Astrocyte (in vitro differentiated cells and primary cell): ENCODE measurements around the gene PTPRD. TPM values are rescaled to one million over a fixed set of nuclear protein-coding genes. Genes with fewer than 3 reads are reported as not detected.
A peak's percentile ranks its signal among the peaks of the same experiment; 100 is the strongest.

Source experiments
- DNase-seq: peaks from one replicate; pipeline ENCODE4 v3.0.0-alpha.2; 2010; ENCODE audit warnings: low read depth
- FAIRE-seq: peaks from 2 replicates; lab custom pipeline; 2011; peaks lifted over from hg19 to GRCh38; lab: Jason Lieb, UNC
- H2AFZ ChIP-seq: 2 replicates; pipeline ENCODE4 v1.6.0; 2012; ENCODE audit warnings: low read depth, low read length, inconsistent platforms
- H3K27ac ChIP-seq: 2 replicates; pipeline ENCODE4 v1.5.1; 2011; ENCODE audit warnings: low read depth, low read length, inconsistent platforms
- H3K27me3 ChIP-seq: 2 replicates; pipeline ENCODE4 v1.6.0; 2011; ENCODE audit warnings: low read length, inconsistent platforms; ENCODE audit not compliant: insufficient read depth
- H3K36me3 ChIP-seq: 2 replicates; pipeline ENCODE4 v1.5.1; 2011; ENCODE audit warnings: low read length, inconsistent platforms; ENCODE audit not compliant: insufficient read depth
- H3K4me1 ChIP-seq: 2 replicates; pipeline ENCODE4 v1.5.1; 2011; ENCODE audit warnings: low read length, inconsistent platforms; ENCODE audit not compliant: insufficient read depth
- H3K4me2 ChIP-seq: 2 replicates; pipeline ENCODE4 v1.6.0; 2012; ENCODE audit warnings: low read length, inconsistent platforms
- H3K4me3 ChIP-seq: 2 replicates; pipeline ENCODE4 v1.5.1; 2011; ENCODE audit warnings: low read depth, mild to moderate bottlenecking, low read length, inconsistent platforms; ENCODE audit not compliant: insufficient read depth
- H3K79me2 ChIP-seq: 2 replicates; pipeline ENCODE4 v1.6.0; 2012; ENCODE audit warnings: mild to moderate bottlenecking, low read length, inconsistent platforms; ENCODE audit not compliant: insufficient read depth
- H3K9ac ChIP-seq: 2 replicates; pipeline ENCODE4 v1.6.0; 2012; ENCODE audit warnings: mild to moderate bottlenecking, low read length, inconsistent platforms
- H3K9me3 ChIP-seq: 2 replicates; pipeline ENCODE4 v1.5.1; 2012; ENCODE audit warnings: low read depth, mild to moderate bottlenecking, low read length, inconsistent platforms; ENCODE audit not compliant: insufficient read depth
- H4K20me1 ChIP-seq: 2 replicates; pipeline ENCODE4 v1.6.0; 2012; ENCODE audit warnings: low read length, inconsistent platforms; ENCODE audit not compliant: insufficient read depth
- H3K27ac Mint-ChIP-seq: one replicate; pipeline ENCODE4 v1.8.0; 2021; ENCODE audit warnings: mild to moderate bottlenecking, mixed read lengths; ENCODE audit not compliant: unreplicated experiment
- H3K27me3 Mint-ChIP-seq: one replicate; pipeline ENCODE4 v1.8.0; 2021; ENCODE audit warnings: low read depth, mixed read lengths; ENCODE audit not compliant: unreplicated experiment
- H3K36me3 Mint-ChIP-seq: one replicate; pipeline ENCODE4 v1.8.0; 2021; ENCODE audit warnings: low read depth, mixed read lengths; ENCODE audit not compliant: unreplicated experiment
- H3K4me1 Mint-ChIP-seq: one replicate; pipeline ENCODE4 v1.8.0; 2021; ENCODE audit warnings: low read depth, mixed read lengths; ENCODE audit not compliant: unreplicated experiment
- H3K4me3 Mint-ChIP-seq: one replicate; pipeline ENCODE4 v1.8.0; 2021; ENCODE audit warnings: mild to moderate bottlenecking, moderate library complexity, mixed read lengths; ENCODE audit not compliant: unreplicated experiment
- H3K9me3 Mint-ChIP-seq: one replicate; pipeline ENCODE4 v1.8.0; 2021; ENCODE audit warnings: mild to moderate bottlenecking, mixed read lengths; ENCODE audit not compliant: unreplicated experiment
- EZH2 ChIP-seq: IDR thresholded peaks from 2 replicates; pipeline ENCODE4 v1.6.1; 2012; ENCODE audit warnings: mild to moderate bottlenecking, low read length, inconsistent platforms; ENCODE audit not compliant: insufficient read depth
- total RNA-seq: library from RNA; stranded (reverse); gene quantifications from 2 replicates; pipeline ENCODE4 v1.2.1, GENCODE V29; 2021
- TF ChIP-seq, protein P1 (sequence below): IDR thresholded peaks from 2 replicates; pipeline ENCODE4 v1.5.1; 2011; ENCODE audit warnings: low read depth, mild to moderate bottlenecking, inconsistent platforms, low read length, moderate library complexity; ENCODE audit not compliant: insufficient read depth

PTPRD gene
- total RNA-seq, 1 donor from 2014 or later, result 88.1 TPM

DNA sequence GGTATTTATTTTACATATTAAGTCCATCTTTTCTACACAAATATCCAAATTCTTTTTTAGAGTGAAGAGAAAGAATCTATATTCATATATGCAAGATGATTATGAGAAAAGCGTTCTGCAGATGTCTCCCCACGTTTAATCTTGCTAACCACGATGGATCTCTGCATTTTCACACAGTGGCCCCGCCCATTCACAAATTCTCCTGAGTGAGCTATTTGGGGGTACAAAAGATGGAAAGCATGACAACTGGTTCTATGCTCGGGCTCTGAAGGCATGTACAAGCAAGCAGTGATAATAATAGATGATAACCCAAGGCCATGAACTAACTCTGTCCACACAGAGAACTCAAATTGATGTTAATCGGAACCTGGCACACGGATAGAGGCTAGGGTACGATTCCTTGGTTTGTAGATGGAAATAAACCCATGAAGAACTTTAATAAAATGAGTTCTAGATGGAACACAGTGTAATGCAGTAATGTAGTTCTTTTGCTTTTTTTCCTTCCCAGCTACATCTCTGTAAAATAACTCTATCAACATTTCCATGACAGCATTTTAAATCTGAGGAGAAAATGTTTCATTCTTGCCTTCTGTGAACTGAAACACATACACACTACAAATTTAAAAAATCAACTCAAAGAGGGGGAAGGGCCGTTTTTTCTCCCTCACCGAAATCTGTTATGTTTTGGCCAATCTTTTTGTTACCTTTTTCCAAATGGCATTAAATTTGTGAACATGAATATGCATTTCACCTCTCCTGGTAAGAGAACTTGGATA lies 1961.5 kb downstream of the PTPRD start:
- no peak overlapping the region for H3K9ac ChIP-seq
- Mint-ChIP-seq H3K27ac (no peak overlapping the region), H3K27me3 (no peaks in the 10 kb centered on the region), H3K9me3 (no peaks in the 10 kb centered on the region), H3K4me1 (peaks cover 41% of the 10 kb centered on the region), H3K36me3 (no peaks in the 10 kb centered on the region), H3K4me3 (no peak overlapping the region)
- no peak overlapping the region for H2AFZ ChIP-seq
- DNase-seq (no peak), FAIRE-seq (no peak)
- H3K4me2 ChIP-seq, result no peak overlapping the region
- H3K79me2 ChIP-seq, result no peaks in the 10 kb centered on the region
- TF ChIP-seq, protein P1, sequence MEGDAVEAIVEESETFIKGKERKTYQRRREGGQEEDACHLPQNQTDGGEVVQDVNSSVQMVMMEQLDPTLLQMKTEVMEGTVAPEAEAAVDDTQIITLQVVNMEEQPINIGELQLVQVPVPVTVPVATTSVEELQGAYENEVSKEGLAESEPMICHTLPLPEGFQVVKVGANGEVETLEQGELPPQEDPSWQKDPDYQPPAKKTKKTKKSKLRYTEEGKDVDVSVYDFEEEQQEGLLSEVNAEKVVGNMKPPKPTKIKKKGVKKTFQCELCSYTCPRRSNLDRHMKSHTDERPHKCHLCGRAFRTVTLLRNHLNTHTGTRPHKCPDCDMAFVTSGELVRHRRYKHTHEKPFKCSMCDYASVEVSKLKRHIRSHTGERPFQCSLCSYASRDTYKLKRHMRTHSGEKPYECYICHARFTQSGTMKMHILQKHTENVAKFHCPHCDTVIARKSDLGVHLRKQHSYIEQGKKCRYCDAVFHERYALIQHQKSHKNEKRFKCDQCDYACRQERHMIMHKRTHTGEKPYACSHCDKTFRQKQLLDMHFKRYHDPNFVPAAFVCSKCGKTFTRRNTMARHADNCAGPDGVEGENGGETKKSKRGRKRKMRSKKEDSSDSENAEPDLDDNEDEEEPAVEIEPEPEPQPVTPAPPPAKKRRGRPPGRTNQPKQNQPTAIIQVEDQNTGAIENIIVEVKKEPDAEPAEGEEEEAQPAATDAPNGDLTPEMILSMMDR, result no peak
- TF ChIP-seq EZH2, result no peak
- H3K4me3 ChIP-seq, result no peak overlapping the region
- H3K36me3 ChIP-seq, result no peaks in the 10 kb centered on the region
- no peaks in the 10 kb centered on the region for H3K27me3 ChIP-seq
- no peaks in the 10 kb centered on the region for H3K9me3 ChIP-seq
- H3K27ac ChIP-seq, result no peak overlapping the region
- H4K20me1 ChIP-seq, result no peaks in the 10 kb centered on the region
- H3K4me1 ChIP-seq, result peaks cover 2% of the 10 kb centered on the region

DNA sequence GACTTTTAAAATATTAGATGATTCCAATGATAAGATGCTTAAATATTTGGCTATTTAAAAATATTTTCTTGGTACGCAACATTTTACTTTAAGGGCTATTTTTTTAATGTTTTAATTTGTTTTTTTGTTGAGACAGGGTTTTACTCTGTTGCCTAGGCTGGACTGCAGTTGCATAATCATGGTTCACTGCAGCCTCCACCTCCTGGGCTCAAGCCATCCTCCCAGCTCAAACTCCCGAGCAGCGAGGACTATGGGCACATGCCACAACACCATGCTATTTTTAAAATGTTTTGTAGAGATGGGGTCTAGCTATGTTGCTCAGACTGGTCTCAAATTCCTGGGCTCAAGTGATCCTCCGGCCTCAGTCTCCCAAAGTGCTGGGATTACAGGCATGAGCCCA lies 1963.0 kb downstream of the PTPRD start:
- FAIRE-seq, result no peak
- H3K4me3 Mint-ChIP-seq, result no peak overlapping the region
- peaks cover 41% of the 10 kb centered on the region for H3K4me1 Mint-ChIP-seq
- Histone ChIP-seq H3K4me3 (no peak overlapping the region), H3K36me3 (no peaks in the 10 kb centered on the region), H3K9ac (no peak overlapping the region), H4K20me1 (no peaks in the 10 kb centered on the region), H3K27me3 (no peaks in the 10 kb centered on the region), H3K4me2 (no peak overlapping the region), H3K4me1 (peaks cover 2% of the 10 kb centered on the region), H3K9me3 (no peaks in the 10 kb centered on the region), H3K27ac (no peak overlapping the region), H3K79me2 (no peaks in the 10 kb centered on the region), H2AFZ (no peak overlapping the region)
- H3K9me3 Mint-ChIP-seq, result no peaks in the 10 kb centered on the region
- no peaks in the 10 kb centered on the region for H3K27me3 Mint-ChIP-seq
- no peak for TF ChIP-seq EZH2
- TF ChIP-seq, protein P1, result no peak
- H3K36me3 Mint-ChIP-seq, result no peaks in the 10 kb centered on the region
- no peak overlapping the region for H3K27ac Mint-ChIP-seq
- no peak for DNase-seq

DNA sequence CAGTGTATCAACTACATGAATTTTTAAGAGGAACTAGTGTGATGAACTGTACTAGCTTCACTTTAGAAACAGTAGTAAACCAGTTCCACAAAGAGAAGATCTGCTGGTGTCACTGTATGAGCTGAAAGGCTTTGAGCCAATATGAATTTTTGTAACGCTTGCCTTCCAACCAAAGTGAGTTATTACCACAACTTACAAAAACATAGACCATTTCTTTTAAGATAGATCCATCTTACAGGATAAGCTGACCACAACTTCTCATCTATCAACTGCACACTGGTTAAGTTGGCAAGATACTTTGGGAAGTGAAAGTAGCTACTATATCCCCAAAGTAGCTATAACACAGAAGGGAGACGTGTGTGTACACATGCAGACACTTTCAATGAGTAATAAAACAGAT lies 1963.6 kb downstream of the PTPRD start:
- Histone ChIP-seq H3K36me3 (no peaks in the 10 kb centered on the region), H3K79me2 (no peaks in the 10 kb centered on the region), H3K9ac (no peak overlapping the region), H2AFZ (no peak overlapping the region), H3K4me2 (no peak overlapping the region), H4K20me1 (no peaks in the 10 kb centered on the region), H3K4me3 (no peak overlapping the region), H3K9me3 (no peaks in the 10 kb centered on the region), H3K4me1 (peaks cover 2% of the 10 kb centered on the region), H3K27me3 (no peaks in the 10 kb centered on the region), H3K27ac (no peak overlapping the region)
- Mint-ChIP-seq H3K9me3 (no peaks in the 10 kb centered on the region), H3K36me3 (no peaks in the 10 kb centered on the region), H3K27me3 (no peaks in the 10 kb centered on the region), H3K4me3 (peak overlapping the region; percentile 42), H3K4me1 (peaks cover 40% of the 10 kb centered on the region), H3K27ac (peak overlapping the region; percentile 49)
- FAIRE-seq, result no peak
- DNase-seq, result peak; percentile 77
- TF ChIP-seq, protein P1, result no peak
- TF ChIP-seq EZH2, result no peak
